ENCODE data around the gene SLC23A1.
"Not testable (repeated sequence)": the region's sequence is repeated elsewhere in the genome, so short reads cannot be mapped to it uniquely, and the experiment has no call there.

The SLC23A1 gene

GRCh38 chr5:139388198-139388821 is 5.2 kb upstream of the SLC23A1 start:
- no peak for DNase-seq

- DNase-seq = no peak
Observed at GRCh38 chr5:139387611-139388197, 4.6 kb upstream of the SLC23A1 start.

- not testable (repeated sequence) for DNase-seq
Observed at GRCh38 chr5:139386956-139387355, 3.9 kb upstream of the SLC23A1 start.

- no peak for DNase-seq
Observed at GRCh38 chr5:139386050-139386438, 2.9 kb upstream of the SLC23A1 start.

GRCh38 chr5:139385061-139386049 is 2.3 kb upstream of the SLC23A1 start:
- no peak for DNase-seq

GRCh38 chr5:139384591-139385051 is 1.5 kb upstream of the SLC23A1 start:
- no peak for DNase-seq

- DNase-seq = no peak
Observed at GRCh38 chr5:139383993-139384590, 995 bp upstream of the SLC23A1 start.

GRCh38 chr5:139382807-139383206 is 290 bp downstream of the SLC23A1 start:
- no peak for DNase-seq

- DNase-seq = no peak
Observed at GRCh38 chr5:139381837-139382761, 998 bp downstream of the SLC23A1 start.

- no peak for DNase-seq
Observed at GRCh38 chr5:139379626-139380449, 3.3 kb downstream of the SLC23A1 start.

- DNase-seq = no peak
Observed at GRCh38 chr5:139378941-139379361, 4.1 kb downstream of the SLC23A1 start.

- no peak for DNase-seq
Observed at GRCh38 chr5:139378101-139378825, 4.8 kb downstream of the SLC23A1 start.

GRCh38 chr5:139377226-139377625 is 5.9 kb downstream of the SLC23A1 start:
- DNase-seq = no peak

GRCh38 chr5:139376364-139376763 is 6.7 kb downstream of the SLC23A1 start:
- DNase-seq = no peak

- DNase-seq = no peak
Observed at GRCh38 chr5:139374909-139375308, 8.2 kb downstream of the SLC23A1 start.

GRCh38 chr5:139371482-139372435 is 11.3 kb downstream of the SLC23A1 start:
- no peak for DNase-seq

GRCh38 chr5:139369181-139369580 is 13.9 kb downstream of the SLC23A1 start:
- DNase-seq = no peak

- DNase-seq = no peak
Observed at GRCh38 chr5:139368613-139369012, 14.5 kb downstream of the SLC23A1 start.

GRCh38 chr5:139364466-139364865 is 18.6 kb downstream of the SLC23A1 start:
- no peak for DNase-seq

Data from activated gamma-delta T cell treated with Interleukin-2 at 50 U/mL for 16 hours (primary cell).